IPS DF 4.7 (cell line): ENCODE results near the gene PROK1.

Source experiments
- DNase-seq: peaks from one replicate; pipeline ENCODE4 v3.0.0-alpha.2; 2013; ENCODE audit warnings: low spot score; ENCODE audit errors: extremely low read depth

PROK1 gene

DNA sequence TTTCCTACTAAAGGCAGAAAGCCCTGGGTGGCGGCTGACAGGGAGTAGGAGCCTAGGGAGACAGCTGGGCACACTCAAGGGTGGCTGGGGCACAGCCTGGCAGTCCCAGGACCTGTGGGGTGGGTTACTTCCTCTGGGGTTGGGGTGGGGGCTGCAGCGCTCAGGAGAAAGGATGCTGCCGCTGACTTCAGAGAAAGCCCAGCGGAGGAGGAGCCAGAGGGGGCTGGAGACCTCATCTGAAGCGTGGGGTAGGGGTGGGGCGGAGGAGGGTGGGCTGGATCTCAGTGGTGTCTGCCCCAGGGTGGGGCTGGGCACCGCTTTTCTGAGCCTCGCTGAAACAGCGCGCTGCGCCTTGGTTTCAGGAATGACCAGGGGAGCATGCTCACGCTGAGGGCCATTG lies 37.2 kb downstream of the PROK1 start:
- no peak for DNase-seq

DNA sequence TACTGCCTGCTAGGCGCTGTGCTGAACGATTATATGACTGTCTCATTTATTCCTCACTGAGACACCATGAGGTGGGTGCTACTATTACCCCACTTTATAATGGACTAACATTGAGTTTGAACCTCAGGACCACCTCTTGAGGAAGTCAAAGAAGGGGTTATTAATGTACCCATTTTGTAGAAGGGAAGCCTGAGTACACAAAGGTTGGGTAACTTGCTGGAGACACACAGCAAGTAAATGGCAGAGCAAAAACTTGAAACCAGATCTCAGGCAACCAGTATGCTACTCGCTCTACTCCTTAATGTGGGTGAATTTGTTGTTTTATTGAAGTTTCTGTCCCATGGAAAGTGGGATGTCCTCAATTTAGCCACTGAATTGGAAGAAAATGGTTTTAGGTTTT lies 37.9 kb downstream of the PROK1 start:
- no peak for DNase-seq

DNA sequence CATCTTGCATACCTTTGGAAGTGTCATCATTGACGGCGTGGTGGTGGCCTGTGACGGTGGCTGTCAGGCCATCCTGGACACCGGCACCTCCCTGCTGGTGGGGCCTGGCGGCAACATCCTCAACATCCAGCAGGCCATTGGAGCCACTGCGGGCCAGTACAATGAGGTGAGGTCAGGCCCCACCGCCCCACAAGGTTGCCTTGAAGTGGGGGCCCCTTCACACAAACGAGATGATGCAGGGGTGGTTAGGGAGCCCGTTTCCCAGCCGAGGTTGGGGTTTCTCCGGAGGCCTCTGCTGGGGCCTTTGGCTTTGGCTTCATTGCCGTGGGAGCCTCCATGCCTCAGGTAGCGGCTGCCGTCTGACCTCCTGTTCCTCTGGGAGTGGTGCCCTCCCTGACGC lies 38.5 kb downstream of the PROK1 start:
- no peak for DNase-seq

DNA sequence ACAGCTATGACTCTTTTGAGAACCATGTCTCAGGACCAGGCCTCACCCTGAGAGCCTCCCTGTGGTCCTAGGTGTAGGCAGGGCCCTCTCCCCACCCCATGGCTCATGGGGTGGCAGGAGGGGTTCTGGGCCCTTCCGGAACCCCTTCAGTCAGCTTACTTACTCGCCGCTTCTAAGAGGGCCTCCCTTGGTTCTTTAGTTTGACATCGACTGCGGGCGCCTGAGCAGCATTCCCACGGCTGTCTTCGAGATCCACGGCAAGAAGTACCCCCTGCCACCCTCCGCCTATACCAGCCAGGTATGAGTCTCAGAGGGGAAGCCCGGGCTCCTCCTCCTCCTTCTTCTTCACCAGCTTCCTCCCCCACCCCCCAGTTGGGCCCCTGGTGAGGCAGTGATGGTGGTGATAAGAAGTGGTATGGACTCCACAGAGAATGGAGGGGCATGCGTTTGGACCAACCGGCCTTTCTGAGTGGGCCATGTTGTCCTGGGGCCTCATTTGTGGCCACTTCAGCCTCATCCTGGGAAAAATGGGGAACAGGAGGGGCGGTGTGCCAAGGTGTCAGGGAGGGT lies 39.1 kb downstream of the PROK1 start:
- DNase-seq = no peak

DNA sequence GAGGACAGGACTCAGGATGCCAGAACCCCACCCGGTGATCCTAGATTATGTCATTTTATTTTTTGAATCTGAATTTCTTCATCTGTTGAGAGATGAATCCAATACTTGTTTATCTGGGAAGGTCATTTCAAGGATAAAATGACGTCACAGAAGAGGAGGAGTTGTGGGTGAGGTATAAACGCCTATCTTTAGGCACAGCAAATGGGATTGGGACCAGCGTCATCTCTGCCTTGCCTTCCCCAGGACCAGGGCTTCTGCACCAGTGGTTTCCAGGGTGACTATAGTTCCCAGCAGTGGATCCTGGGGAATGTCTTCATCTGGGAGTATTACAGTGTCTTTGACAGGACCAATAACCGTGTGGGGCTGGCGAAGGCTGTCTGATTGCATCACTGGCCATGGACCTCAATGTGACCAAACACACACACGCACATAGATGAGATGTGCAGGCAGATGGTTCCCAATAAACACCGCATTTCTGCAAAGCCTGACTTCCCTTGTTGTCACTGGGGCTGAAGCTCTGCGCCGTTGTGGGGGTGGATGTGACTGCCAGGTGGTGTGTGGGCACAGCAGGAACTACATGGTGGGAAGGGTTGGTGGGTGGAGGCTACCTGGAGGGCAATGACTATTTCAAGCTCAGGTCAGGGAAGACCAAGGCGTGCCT lies 40.0 kb downstream of the PROK1 start:
- no peak for DNase-seq

DNA sequence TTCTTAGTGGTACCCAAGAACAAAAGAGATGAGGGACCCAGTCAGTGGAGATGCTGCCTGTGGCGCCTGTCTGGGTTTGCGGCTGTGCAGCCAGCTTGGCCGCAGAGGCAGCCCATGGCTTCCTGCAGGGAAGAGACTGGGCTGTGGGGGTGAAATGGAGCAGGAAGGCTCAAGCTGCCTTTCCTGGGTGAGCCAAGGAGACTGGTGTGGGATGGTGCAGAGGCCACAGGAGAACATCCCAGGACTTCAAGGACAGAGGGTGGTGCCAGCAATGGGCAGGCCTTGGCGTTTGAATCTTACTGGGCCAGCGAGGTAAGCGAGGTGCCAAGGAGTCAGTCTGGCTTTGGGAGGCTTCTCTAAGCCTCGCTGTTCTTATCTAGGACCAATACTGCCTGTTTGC lies 41.6 kb downstream of the PROK1 start:
- no peak for DNase-seq

DNA sequence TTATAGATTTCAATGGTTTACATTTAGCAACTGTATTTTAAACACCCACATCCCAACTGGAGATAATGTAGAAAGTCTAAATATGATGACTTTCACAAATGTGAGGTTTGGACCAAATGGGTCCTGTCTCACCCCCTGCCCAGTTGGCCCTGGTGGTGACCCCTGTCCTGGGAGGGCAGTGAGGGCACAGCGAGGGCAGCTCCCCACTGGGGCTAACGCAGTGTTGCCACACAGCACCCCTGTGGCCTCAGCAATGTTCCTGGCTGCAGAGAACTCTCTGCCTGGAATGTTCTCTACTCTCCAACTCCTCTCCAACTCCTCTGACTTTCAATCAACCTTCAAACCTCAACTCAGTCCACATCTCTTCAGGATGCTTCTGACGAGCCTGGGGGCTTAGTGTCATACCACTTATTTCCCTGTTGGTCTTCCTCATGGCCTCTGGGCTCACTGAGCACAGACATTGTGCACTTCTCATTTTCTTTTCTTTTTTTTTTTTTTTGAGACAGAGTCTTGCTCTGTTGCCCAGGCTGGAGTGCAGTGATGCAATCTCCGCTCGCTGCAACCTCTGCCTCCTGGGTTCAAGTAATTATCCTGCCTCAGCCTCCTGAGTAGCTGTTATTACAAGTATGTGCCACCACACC lies 42.2 kb downstream of the PROK1 start:
- DNase-seq = no peak

DNA sequence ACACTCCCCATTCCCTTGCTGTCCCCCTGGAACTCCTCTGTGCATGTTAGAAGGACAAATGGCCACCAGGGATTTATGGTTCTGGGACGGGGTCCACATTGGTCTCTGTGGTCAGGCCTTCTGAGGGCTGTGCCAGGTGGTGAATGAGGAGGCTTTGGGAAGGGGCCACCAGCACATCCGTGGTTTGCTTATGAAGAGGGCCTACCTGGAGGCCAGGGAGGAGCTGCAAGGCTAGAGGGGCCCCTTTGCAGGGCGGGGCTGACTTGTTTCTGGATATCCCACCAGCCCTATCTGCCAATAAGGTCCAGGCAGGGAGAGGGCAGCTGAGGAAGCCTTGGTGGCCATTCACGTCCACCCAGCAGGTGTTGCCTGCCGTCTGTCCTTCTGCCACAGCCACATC lies 43.1 kb downstream of the PROK1 start:
- no peak for DNase-seq

DNA sequence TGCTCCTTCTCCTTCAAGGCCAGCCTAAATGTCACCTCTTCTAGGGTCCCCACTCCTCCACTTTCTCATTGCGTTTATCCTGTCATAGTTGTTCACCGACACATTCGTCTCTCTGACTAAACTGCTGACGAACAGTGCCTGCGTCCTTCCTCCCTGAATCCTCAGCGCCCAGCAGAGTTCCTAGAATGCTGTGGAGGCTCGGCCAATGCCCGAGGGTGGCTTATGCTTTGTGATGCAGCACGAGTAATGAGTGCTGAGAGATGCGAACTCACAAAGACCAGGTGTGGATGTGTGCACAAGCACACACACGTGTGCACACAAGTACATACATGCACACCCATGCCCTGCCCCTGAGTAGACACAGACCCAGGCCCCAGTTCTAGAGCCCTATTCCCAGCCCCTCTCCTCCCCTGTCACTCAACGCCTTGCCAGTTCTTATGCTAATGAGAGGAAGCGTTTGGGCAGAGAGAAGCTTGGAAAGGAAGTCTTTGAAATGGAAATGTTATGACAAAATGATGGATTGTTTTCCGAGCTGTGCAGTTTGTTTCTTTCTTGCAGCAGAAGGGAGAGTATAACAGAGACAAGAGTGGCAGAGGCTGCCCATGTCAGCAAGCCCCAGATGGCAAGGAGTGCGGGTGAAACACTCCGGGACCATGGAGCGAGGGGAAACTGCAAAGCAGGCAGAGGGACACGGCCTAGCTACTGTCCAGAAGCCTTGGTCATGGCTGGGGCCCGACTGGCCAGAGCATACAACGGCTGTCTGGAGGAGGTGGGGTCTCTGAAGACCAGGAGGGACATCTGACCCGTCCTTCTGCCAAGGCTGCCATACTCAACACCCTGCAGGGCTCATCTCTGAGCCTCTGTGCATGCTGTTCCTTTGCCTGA lies 43.8 kb downstream of the PROK1 start:
- no peak for DNase-seq

DNA sequence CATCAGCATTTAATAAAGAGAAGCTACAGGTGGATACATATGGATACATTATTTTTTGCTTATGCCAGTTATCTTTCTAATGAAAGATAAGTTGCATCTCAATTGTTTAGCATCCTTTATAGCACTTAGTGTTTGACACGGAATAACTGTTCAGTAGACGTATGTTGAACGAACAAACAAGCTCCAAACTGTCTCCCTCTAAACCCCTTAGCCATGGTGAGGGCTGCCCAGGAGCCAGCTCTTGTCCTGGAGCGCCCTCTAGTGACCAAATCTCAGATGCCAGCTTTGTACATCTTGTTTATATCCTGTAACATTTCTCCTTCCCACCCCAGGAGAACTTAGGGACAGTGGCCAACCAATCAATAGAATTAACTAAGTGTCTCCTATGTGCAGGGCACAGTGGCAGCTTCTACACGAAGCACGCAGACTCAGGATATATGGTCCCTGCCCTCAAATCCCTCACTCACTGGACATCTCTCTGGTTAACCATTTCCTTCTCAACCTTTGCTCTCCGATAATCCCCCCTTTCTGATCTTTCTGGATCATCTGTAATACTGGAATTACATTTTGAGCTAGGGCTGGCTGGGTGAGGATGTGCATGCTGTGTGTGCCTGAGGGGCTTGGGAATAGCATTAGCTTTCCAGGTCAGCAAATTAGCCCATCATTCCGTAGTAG lies 45.1 kb downstream of the PROK1 start:
- no peak for DNase-seq

DNA sequence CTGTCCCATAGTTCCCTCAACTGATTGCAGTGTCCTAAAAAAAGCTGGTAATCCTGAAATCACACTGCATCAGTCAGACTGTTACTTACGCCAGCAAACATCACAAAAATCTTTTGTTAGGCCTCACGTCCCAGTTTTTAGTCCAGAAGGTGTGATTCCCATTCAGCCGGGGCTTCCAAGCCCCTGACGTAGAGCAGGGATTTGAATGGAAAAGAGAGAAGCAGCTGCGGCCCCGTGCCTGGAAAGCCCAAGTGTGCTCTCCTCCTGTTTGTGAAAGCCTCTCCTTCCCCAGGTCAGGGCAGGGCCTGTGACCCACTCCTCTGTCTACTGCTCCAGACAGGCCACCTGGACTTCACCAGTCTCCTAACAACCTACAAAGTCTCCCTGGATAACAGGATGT lies 47.3 kb downstream of the PROK1 start:
- DNase-seq = no peak

DNA sequence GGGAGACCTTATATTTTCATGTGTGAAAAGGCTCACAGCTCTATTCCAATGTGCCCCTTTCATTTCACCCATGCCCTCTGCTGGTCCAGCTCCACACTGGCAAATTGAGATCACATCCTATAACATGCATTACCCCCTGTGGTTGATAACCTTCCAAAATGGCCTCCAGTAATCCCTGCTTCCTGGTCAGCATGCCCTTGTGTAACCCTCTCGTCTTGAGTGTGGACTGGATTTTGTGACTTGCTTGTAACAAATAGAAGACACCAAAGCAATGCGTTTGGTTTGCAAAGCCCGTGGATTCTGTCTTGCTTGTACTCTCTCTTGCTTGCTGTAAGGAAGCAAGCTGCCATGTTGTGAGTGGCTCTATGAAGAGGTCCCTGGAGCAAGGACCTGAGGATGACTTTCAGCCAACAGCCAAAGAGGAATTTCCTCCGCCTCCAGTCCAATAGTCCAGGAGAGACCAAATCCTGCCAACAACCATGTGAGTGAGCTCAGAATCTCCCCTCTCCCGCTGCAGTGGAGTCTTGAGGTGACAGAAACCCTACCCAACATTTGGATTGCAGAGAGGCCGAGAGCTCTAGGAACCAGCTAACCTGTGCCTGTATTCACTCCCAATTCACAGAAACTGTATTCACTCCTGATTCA lies 50.7 kb downstream of the PROK1 start:
- no peak for DNase-seq

DNA sequence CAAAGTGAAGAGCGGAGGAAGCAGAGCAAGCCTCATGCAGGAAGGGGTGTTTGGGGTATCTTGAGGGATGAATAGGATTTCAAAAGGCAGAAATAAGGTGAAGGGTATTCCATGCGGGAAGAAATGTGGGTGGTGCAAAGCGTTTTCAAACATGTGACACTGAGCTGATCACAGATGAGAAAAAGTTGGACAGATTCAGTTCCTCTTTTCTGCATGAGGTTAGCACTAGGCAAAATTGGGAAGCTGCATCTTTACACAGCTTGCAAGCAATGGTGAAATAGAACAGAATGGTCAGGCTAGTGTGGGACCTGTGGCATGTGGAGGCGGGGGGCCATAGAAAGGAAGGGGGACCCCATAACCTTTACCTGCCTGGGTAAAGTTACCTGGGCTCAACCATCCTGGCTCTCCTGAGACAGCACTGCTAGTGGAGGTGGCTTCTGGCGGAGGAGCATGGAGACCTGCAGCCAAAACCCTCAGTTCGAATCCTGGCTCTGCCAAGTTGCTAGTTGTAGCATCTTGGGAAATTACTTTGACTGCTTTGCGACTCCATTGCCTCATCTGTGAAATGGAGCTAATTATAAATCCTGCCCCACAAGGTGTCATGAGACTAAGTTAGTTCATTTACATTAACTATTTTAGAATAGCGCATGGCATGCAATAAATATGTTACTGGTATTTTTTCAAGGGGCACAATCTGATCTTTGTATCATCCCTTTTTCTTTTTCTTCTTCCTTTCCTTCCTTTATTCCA lies 51.6 kb downstream of the PROK1 start:
- DNase-seq = no peak

DNA sequence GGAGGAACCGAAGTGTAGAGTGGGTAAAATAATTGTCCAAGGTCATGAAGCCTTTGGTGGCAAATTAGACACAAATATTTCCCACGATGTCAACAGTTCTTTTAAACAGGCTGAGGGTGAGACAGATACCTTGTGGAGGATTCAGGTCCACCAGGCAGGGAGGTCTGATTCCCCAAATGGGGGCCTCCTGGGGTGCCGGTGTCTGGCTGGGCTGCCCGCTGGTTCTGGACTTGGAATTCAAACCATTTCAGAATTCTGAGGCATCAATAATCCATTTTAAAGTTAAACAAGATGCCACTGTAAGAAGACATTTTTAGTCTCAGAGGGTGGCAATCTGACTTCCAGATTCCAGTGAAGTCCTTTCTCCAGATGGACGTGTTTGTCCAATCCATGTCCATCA lies 52.5 kb downstream of the PROK1 start:
- DNase-seq = no peak

DNA sequence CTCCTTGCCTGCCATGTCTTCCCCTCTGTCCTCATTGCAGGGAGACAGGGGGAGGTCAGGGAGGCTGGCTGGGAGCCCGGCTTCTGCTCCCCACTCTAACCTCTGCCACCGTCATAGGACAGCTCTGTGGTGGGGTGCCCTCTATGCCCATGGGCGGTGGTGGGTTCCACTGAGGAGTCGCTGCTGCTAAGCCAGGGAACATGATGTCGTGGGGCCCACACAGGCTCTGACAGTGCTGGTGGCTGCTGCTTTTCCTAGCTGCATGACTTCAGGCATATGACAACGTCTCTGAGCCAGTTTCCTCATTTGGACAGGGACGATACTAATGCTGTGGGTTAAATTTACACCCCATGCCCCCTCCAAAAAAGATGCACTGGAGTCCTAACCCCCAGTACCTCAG lies 53.3 kb downstream of the PROK1 start:
- DNase-seq = no peak

DNA sequence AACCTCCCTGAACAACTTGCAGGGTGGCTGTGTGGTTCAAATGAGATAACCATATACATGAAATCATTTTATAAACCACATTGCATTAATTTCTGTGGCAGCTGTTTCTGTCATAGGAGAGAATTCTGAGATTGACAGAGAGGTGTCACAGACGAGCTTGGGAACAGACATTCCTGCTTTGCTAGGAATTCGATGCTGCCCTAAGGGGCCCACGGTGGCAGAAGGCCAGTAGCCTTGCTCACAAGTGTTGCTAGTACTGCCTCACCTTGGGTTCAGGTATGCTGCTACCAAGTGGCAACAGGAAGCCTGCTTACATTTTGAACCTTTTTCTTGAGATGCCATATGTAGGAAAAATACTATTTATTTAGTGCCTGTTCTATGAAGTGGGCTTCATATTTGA lies 54.6 kb downstream of the PROK1 start:
- DNase-seq = no peak

DNA sequence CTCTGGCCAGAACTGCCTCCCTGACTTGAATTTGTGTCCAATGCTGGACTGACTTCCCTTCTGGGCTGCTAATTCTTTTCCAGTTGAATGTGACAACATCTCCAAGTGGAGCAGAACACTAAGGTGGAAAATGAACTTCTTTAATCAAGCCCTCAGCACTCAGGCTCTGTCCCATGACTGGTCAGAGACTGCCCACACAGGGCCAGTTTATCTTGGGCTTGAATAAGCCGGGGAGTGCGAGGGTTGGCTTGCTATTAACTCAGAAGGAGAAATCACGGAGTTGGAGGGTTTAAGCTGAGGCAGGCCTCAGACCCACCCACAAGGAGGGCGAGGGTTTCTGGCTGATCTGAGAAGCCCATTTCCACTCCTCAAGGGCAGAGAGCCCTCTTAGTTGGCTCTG lies 55.6 kb downstream of the PROK1 start:
- no peak for DNase-seq
